ENCODE data around the gene ITFG2. TPM values are rescaled to one million over a fixed set of nuclear protein-coding genes. Genes with fewer than 3 reads are reported as not detected.

Gene ITFG2
- total and polyA plus RNA-seq, 2 experiments from 2014 or later = 17.3 to 32.6 TPM

DNA sequence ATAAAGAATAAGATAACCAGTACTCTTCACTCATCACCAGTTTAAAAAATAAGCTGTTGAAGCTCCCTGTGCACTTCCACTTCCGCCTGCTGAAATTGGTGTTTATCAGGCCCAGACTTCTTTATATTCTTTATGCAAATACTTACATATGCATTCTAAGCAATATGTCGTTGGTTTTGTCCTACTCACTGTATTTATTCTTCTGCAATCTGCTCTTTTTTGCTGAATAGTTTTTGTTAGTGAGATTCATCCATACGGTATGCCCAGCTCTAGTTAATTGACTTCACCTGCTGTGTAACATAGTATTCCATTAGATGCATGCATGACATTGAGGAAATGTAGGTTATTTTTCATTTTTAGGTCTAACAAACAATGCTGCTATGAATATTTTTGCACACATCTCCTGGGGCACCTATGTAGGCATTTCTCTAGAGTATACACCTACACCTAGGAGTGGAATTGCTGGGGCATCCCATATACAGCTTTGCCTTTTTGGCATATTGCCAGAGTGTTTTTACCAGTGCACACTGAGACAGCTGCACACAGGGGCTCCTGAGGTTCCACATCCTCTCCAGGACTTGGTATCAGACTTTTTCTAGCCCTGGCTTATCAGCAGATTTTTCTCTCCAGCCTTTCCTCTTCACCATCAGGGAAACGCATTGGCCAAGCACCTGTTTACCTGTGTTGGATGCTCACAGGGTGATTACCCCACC is 23.4 kb downstream of the ITFG2 start:
- no peak for TF ChIP-seq EZH2 (IDR thresholded peaks at IDR 0.05; ENCODE audit: low read depth, unreplicated experiment)
- no peak for TF ChIP-seq ZNF114 (CRISPR knock-in tag; IDR thresholded peaks at IDR 0.05)
- no peak for TF ChIP-seq CREB1 (CRISPR knock-in tag; IDR thresholded peaks at IDR 0.05; ENCODE audit: low read depth)
- TF ChIP-seq, protein P1, sequence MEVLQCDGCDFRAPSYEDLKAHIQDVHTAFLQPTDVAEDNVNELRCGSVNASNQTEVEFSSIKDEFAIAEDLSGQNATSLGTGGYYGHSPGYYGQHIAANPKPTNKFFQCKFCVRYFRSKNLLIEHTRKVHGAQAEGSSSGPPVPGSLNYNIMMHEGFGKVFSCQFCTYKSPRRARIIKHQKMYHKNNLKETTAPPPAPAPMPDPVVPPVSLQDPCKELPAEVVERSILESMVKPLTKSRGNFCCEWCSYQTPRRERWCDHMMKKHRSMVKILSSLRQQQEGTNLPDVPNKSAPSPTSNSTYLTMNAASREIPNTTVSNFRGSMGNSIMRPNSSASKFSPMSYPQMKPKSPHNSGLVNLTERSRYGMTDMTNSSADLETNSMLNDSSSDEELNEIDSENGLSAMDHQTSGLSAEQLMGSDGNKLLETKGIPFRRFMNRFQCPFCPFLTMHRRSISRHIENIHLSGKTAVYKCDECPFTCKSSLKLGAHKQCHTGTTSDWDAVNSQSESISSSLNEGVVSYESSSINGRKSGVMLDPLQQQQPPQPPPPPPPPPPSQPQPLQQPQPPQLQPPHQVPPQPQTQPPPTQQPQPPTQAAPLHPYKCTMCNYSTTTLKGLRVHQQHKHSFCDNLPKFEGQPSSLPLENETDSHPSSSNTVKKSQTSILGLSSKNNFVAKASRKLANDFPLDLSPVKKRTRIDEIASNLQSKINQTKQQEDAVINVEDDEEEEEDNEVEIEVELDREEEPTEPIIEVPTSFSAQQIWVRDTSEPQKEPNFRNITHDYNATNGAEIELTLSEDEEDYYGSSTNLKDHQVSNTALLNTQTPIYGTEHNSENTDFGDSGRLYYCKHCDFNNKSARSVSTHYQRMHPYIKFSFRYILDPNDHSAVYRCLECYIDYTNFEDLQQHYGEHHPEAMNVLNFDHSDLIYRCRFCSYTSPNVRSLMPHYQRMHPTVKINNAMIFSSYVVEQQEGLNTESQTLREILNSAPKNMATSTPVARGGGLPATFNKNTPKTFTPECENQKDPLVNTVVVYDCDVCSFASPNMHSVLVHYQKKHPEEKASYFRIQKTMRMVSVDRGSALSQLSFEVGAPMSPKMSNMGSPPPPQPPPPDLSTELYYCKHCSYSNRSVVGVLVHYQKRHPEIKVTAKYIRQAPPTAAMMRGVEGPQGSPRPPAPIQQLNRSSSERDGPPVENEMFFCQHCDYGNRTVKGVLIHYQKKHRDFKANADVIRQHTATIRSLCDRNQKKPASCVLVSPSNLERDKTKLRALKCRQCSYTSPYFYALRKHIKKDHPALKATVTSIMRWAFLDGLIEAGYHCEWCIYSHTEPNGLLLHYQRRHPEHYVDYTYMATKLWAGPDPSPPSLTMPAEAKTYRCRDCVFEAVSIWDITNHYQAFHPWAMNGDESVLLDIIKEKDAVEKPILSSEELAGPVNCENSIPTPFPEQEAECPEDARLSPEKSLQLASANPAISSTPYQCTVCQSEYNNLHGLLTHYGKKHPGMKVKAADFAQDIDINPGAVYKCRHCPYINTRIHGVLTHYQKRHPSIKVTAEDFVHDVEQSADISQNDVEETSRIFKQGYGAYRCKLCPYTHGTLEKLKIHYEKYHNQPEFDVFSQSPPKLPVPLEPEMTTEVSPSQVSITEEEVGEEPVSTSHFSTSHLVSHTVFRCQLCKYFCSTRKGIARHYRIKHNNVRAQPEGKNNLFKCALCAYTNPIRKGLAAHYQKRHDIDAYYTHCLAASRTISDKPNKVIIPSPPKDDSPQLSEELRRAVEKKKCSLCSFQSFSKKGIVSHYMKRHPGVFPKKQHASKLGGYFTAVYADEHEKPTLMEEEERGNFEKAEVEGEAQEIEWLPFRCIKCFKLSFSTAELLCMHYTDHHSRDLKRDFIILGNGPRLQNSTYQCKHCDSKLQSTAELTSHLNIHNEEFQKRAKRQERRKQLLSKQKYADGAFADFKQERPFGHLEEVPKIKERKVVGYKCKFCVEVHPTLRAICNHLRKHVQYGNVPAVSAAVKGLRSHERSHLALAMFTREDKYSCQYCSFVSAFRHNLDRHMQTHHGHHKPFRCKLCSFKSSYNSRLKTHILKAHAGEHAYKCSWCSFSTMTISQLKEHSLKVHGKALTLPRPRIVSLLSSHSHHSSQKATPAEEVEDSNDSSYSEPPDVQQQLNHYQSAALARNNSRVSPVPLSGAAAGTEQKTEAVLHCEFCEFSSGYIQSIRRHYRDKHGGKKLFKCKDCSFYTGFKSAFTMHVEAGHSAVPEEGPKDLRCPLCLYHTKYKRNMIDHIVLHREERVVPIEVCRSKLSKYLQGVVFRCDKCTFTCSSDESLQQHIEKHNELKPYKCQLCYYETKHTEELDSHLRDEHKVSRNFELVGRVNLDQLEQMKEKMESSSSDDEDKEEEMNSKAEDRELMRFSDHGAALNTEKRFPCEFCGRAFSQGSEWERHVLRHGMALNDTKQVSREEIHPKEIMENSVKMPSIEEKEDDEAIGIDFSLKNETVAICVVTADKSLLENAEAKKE (CRISPR knock-in tag; IDR thresholded peaks at IDR 0.05) = no peak
- no peak for TF ChIP-seq NANOG (IDR thresholded peaks at IDR 0.05; ENCODE audit: borderline replicate concordance)
- no peak for TF ChIP-seq STAT1 (IDR thresholded peaks at IDR 0.05; ENCODE audit: unreplicated experiment)
- TF ChIP-seq, protein P2, sequence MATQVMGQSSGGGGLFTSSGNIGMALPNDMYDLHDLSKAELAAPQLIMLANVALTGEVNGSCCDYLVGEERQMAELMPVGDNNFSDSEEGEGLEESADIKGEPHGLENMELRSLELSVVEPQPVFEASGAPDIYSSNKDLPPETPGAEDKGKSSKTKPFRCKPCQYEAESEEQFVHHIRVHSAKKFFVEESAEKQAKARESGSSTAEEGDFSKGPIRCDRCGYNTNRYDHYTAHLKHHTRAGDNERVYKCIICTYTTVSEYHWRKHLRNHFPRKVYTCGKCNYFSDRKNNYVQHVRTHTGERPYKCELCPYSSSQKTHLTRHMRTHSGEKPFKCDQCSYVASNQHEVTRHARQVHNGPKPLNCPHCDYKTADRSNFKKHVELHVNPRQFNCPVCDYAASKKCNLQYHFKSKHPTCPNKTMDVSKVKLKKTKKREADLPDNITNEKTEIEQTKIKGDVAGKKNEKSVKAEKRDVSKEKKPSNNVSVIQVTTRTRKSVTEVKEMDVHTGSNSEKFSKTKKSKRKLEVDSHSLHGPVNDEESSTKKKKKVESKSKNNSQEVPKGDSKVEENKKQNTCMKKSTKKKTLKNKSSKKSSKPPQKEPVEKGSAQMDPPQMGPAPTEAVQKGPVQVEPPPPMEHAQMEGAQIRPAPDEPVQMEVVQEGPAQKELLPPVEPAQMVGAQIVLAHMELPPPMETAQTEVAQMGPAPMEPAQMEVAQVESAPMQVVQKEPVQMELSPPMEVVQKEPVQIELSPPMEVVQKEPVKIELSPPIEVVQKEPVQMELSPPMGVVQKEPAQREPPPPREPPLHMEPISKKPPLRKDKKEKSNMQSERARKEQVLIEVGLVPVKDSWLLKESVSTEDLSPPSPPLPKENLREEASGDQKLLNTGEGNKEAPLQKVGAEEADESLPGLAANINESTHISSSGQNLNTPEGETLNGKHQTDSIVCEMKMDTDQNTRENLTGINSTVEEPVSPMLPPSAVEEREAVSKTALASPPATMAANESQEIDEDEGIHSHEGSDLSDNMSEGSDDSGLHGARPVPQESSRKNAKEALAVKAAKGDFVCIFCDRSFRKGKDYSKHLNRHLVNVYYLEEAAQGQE (IDR thresholded peaks at IDR 0.05; ENCODE audit: unreplicated experiment) = no peak
- TF ChIP-seq, protein P3, sequence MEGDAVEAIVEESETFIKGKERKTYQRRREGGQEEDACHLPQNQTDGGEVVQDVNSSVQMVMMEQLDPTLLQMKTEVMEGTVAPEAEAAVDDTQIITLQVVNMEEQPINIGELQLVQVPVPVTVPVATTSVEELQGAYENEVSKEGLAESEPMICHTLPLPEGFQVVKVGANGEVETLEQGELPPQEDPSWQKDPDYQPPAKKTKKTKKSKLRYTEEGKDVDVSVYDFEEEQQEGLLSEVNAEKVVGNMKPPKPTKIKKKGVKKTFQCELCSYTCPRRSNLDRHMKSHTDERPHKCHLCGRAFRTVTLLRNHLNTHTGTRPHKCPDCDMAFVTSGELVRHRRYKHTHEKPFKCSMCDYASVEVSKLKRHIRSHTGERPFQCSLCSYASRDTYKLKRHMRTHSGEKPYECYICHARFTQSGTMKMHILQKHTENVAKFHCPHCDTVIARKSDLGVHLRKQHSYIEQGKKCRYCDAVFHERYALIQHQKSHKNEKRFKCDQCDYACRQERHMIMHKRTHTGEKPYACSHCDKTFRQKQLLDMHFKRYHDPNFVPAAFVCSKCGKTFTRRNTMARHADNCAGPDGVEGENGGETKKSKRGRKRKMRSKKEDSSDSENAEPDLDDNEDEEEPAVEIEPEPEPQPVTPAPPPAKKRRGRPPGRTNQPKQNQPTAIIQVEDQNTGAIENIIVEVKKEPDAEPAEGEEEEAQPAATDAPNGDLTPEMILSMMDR (conservative IDR thresholded peaks at IDR 0.05; ENCODE audit: low read depth in 2 of 2) = no peak
- TF ChIP-seq, protein P4, sequence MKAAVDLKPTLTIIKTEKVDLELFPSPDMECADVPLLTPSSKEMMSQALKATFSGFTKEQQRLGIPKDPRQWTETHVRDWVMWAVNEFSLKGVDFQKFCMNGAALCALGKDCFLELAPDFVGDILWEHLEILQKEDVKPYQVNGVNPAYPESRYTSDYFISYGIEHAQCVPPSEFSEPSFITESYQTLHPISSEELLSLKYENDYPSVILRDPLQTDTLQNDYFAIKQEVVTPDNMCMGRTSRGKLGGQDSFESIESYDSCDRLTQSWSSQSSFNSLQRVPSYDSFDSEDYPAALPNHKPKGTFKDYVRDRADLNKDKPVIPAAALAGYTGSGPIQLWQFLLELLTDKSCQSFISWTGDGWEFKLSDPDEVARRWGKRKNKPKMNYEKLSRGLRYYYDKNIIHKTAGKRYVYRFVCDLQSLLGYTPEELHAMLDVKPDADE (IDR thresholded peaks at IDR 0.05) = no peak
- TF ChIP-seq EZH2phosphoT487 (IDR thresholded peaks at IDR 0.05; ENCODE audit: unreplicated experiment) = no peak
- TF ChIP-seq JUNB (IDR thresholded peaks at IDR 0.05; ENCODE audit: unreplicated experiment) = no peak
- TF ChIP-seq ZNF331 (CRISPR knock-in tag; IDR thresholded peaks at IDR 0.05; ENCODE audit: low read depth) = no peak
- no peak for TF ChIP-seq POLR2AphosphoS5 (IDR thresholded peaks at IDR 0.05; ENCODE audit: low read depth)
- ATAC-seq (no peak), DNase-seq (ENCODE audit: low spot score) (no peak)
- H3K4me3 Mint-ChIP-seq = no peak overlapping the region
- Histone ChIP-seq H3K79me2 (replicated peaks; ENCODE audit: insufficient read depth) (no peaks in the 10 kb centered on the region), H3F3A (replicated peaks; ENCODE audit: low read depth) (0 out of 2 replicates have a peak, but pooled peaks cover 3% of the 10 kb centered on the region), H3K27me3 (ENCODE audit: insufficient read depth) (no peaks in the 10 kb centered on the region), H3K27ac (ENCODE audit: low read depth) (no peak overlapping the region), H4K20me1 (replicated peaks; ENCODE audit: insufficient read depth) (peaks cover 5% of the 10 kb centered on the region; the same call in 1 of the 2 replicates), H3K4me3 (no peak overlapping the region), H3K36me3 (ENCODE audit: insufficient read depth) (no peaks in the 10 kb centered on the region), H3K4me2 (no peak overlapping the region), H3K4me1 (ENCODE audit: insufficient read depth) (peaks cover 12% of the 10 kb centered on the region; the same call in 1 of the 2 replicates), H2AFZ (no peak overlapping the region), H3K9me2 (ENCODE audit: insufficient read depth) (no peaks in the 10 kb centered on the region)
- H3K27me3 Mint-ChIP-seq (ENCODE audit: insufficient read depth, low read depth, poor library complexity) = peaks cover 8% of the 10 kb centered on the region
- H3K27ac Mint-ChIP-seq = no peak overlapping the region
- peaks cover 19% of the 10 kb centered on the region for H3K4me1 Mint-ChIP-seq
- no peaks in the 10 kb centered on the region; the same call in 2 of the 3 replicates for H3K9me3 Mint-ChIP-seq
- peaks cover 11% of the 10 kb centered on the region for H3K36me3 Mint-ChIP-seq (ENCODE audit: low read depth)

All from GM23338 (cell line).